Stomach (tissue), 9 donors: ENCODE data around the gene MAML1. TPM values are rescaled to one million over a fixed set of nuclear protein-coding genes. Genes with fewer than 3 reads are reported as not detected.

ENCODE experiments used
- DNase-seq, 2 donors: peaks; one replicate each; pipeline versions ENCODE4 v3.0.0 to v3.0.0-alpha.2; 2013 to 2019
- H3K27ac ChIP-seq, 5 donors: fragments of 200-600 bp in 4 of 5; sonication (generic) in 4 of 5; one replicate each; pipeline ENCODE4 v1.5.1; 2013 to 2019; ENCODE audit warnings: mild to moderate bottlenecking in 1 of 5, moderate library complexity in 1 of 5
- H3K27me3 ChIP-seq, 3 donors: fragments of 200-600 bp; sonication (generic); one replicate each; pipeline ENCODE4 v1.5.1; 2017 to 2019; ENCODE audit warnings: mixed run types in 1 of 3
- H3K36me3 ChIP-seq, 4 donors: fragments of 200-600 bp; sonication (generic); 1 replicate in 3 of 4; 2 replicates in 1 of 4; pipeline ENCODE4 v1.5.1; 2016 to 2019
- H3K4me1 ChIP-seq, 4 donors: fragments of 200-600 bp; sonication (generic); one replicate each; pipeline ENCODE4 v1.5.1; 2016 to 2019
- H3K4me3 ChIP-seq, 4 donors: fragments of 200-600 bp; sonication (generic) in 3 of 4; one replicate each; pipeline ENCODE4 v1.5.1; 2016 to 2019; ENCODE audit warnings: mild to moderate bottlenecking in 1 of 4
- H3K9me3 ChIP-seq, 4 donors: fragments of 200-600 bp; sonication (generic); one replicate each; pipeline ENCODE4 v1.5.1; 2016 to 2019
- CTCF ChIP-seq, 7 experiments: fragments of 450-650 bp in 4 of 7; fragments of 200-600 bp in 3 of 7; sonication (generic) in 3 of 7; IDR thresholded peaks; one replicate each; pipeline ENCODE4 v1.5.1; 2016 to 2019; ENCODE audit warnings: antibody characterized with exemption in 7 of 7, control low read depth in 2 of 7, mild to moderate bottlenecking in 1 of 7
- EP300 ChIP-seq: sonication (generic); formaldehyde crosslinking; IDR thresholded peaks from one replicate; pipeline ENCODE4 v1.6.1; 2017; ENCODE audit warnings: antibody characterized with exemption
- POLR2A ChIP-seq, 4 donors: fragments of 450-650 bp; IDR thresholded peaks; one replicate each; pipeline ENCODE4 v1.6.1; 2016; ENCODE audit warnings: antibody characterized with exemption in 4 of 4, control low read depth in 2 of 4, mild to moderate bottlenecking in 1 of 4, moderate library complexity in 1 of 4
- POLR2AphosphoS5 ChIP-seq, 3 donors: sonication (generic); formaldehyde crosslinking; IDR thresholded peaks; one replicate each; pipeline ENCODE4 v1.6.1; 2016; ENCODE audit warnings: antibody characterized with exemption in 3 of 3
- WGBS, 5 donors: extraction: QIAGEN DNeasy Blood & Tissue Kit in 3 of 5; methylation state at CpG; one replicate each; pipeline versions ENCODE4 v1.1.5 to v1.1.7; 2013 to 2018; 5-methylcytosine and 5-hydroxymethylcytosine counted together
- intact Hi-C: fragments of 100-400 bp; cut with DNase I; formaldehyde crosslinking; loops from one replicate; pipeline ENCODE4 v1.15.1; 2023; ENCODE audit warnings: low total_unique reads
- polyA plus RNA-seq, 3 donors: library from polyadenylated mRNA; stranded (reverse); fragments of 200-250 nt; gene quantifications; one replicate each; pipeline ENCODE4 v1.2.3, GENCODE V29; 2013
- total RNA-seq, 5 donors: library from RNA; depleted of rRNA; stranded (reverse); fragments of >200 nt; gene quantifications; one replicate each; pipeline versions ENCODE4 v1.1.0 to v1.2.3, GENCODE V29; 2014 to 2016
- donor health status: healthy with polysubstance abuse.
- donor health status: Bipolar disorder and iron deficiency.
- donor health status: healthy.

Gene MAML1
- total and polyA plus RNA-seq, 8 donors, result 5.8 to 26.8 (median 12.2) TPM

- Histone ChIP-seq H3K27ac (no peak overlapping the region), H3K9me3 (no peaks in the 10 kb centered on the region), H3K4me1 (no peaks in the 10 kb centered on the region), H3K4me3 (no peak overlapping the region), H3K27me3 (no peaks in the 10 kb centered on the region), H3K36me3 (peaks cover 81 to 100% (median 100%) of the 10 kb centered on the region in 4 donors)
- no peak for DNase-seq
- intact Hi-C loops, result no loop called here
- 61 to 81% (median 67%) methylated on average over 1 of the region's 1 CpG for WGBS, 5 donors
- TF ChIP-seq CTCF (IDR thresholded peaks at IDR 0.05) (no peak), POLR2AphosphoS5 (IDR thresholded peaks at IDR 0.05) (no peak), POLR2A (IDR thresholded peaks at IDR 0.05) (no peak), EP300 (no peak)
These were observed 16.3 kb upstream of the MAML1 start for GRCh38 chr5:179716286-179716685.

GRCh38 chr5:179720222-179720621 lies 12.4 kb upstream of the MAML1 start:
- 71 to 93% (median 87%) methylated on average over 2 of the region's 2 CpGs for WGBS, 5 donors
- Histone ChIP-seq H3K4me1 (no peaks in the 10 kb centered on the region), H3K36me3 (peaks cover 83 to 100% (median 100%) of the 10 kb centered on the region in 4 donors), H3K4me3 (no peak overlapping the region), H3K27ac (no peak overlapping the region), H3K27me3 (no peaks in the 10 kb centered on the region), H3K9me3 (no peaks in the 10 kb centered on the region)
- intact Hi-C loops, result no loop called here
- no peak for DNase-seq
- TF ChIP-seq CTCF (IDR thresholded peaks at IDR 0.05) (no peak), POLR2AphosphoS5 (IDR thresholded peaks at IDR 0.05) (no peak), EP300 (no peak), POLR2A (IDR thresholded peaks at IDR 0.05) (no peak)

- Histone ChIP-seq H3K27ac (no peak overlapping the region), H3K9me3 (no peaks in the 10 kb centered on the region), H3K4me1 (no peaks in the 10 kb centered on the region), H3K36me3 (peaks cover 87 to 100% (median 100%) of the 10 kb centered on the region in 4 donors), H3K4me3 (no peak overlapping the region), H3K27me3 (no peaks in the 10 kb centered on the region)
- no peak for TF ChIP-seq EP300
- TF ChIP-seq CTCF (IDR thresholded peaks at IDR 0.05), result no peak
- TF ChIP-seq POLR2AphosphoS5 (IDR thresholded peaks at IDR 0.05), result no peak
- no peak for TF ChIP-seq POLR2A (IDR thresholded peaks at IDR 0.05)
- 89 to 93% (median 90%) methylated on average over 4 of the region's 4 CpGs for WGBS, 5 donors
- intact Hi-C loops, result no loop called here
- DNase-seq, result no peak
These were observed 8.5 kb upstream of the MAML1 start for GRCh38 chr5:179724163-179724562.

GRCh38 chr5:179727106-179727505 lies 5.5 kb upstream of the MAML1 start:
- Histone ChIP-seq H3K36me3 (peaks cover 73 to 88% (median 87%) of the 10 kb centered on the region in 4 donors), H3K4me3 (no peak overlapping the region), H3K27me3 (no peaks in the 10 kb centered on the region), H3K4me1 (peaks cover 5 to 13% (median 6%) of the 10 kb centered on the region in 4 donors), H3K27ac (peak overlapping the region in 2 of 5 donors; percentile 5 to 17), H3K9me3 (no peaks in the 10 kb centered on the region)
- DNase-seq, result no peak
- 81 to 86% (median 85%) methylated on average over 6 of the region's 6 CpGs for WGBS, 5 donors
- no peak for TF ChIP-seq POLR2AphosphoS5 (IDR thresholded peaks at IDR 0.05)
- TF ChIP-seq CTCF (IDR thresholded peaks at IDR 0.05), result no peak
- no peak for TF ChIP-seq EP300
- no peak for TF ChIP-seq POLR2A (IDR thresholded peaks at IDR 0.05)
- intact Hi-C loops, result no loop called here
